Measurements from ENCODE around the gene CCBE1.

GRCh38 chr18:59685501-59685900, 11.7 kb downstream of the CCBE1 start:
- TF ChIP-seq CTCF (IDR thresholded peaks at IDR 0.05) = no peak
- no peak for TF ChIP-seq POLR2A (IDR thresholded peaks at IDR 0.05)

All from uterus (tissue), 2 donors.